ENCODE data around the gene HOMER3.

Gene HOMER3

DNA sequence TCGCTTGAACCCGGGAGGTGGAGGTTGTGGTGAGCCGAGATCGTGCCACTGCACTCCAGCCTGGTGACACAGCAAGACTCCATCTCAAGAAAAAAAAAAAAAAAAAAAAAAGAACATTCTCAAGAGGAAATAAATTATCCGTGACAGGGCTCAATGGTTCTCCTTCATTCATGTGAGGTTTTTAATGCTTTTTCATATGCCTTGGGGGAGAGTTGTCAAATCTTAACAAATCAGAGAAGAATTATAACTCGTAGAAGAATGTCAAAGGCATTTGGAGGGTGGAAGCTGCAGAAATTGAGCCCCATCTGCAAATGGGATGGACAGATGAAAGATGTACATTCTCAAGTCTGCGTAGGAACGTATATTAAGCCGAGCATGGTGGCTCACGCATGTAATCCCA lies 34.9 kb upstream of the HOMER3 start:
- TF ChIP-seq ZNF138 (tag by site-specific recombination; IDR thresholded peaks at IDR 0.05; ENCODE audit: borderline replicate concordance) (no peak), PRDM6 (tag by site-specific recombination; IDR thresholded peaks at IDR 0.05) (0 out of 2 replicates have a peak, but pooled peaks have one; percentile 8)
- Histone ChIP-seq H3K4me1 (ENCODE audit: control insufficient read depth, insufficient read depth, low read length) (peaks cover 5% of the 10 kb centered on the region; the same call in 1 of the 2 replicates), H3K9me3 (ENCODE audit: control insufficient read depth, insufficient read depth, low read depth, low read length) (no peaks in the 10 kb centered on the region), H3K36me3 (ENCODE audit: control insufficient read depth in 2 of 2, insufficient read depth in 1 of 2, low read length in 2 of 2) (no peaks in the 10 kb centered on the region), H3K27ac (ENCODE audit: extremely low read depth, low read depth, low read length) (no peak overlapping the region), H3K4me3 (ENCODE audit: low read depth, low read length) (no peak overlapping the region)
- POLR2A ChIA-PET, result interaction anchor here (0.7 kb wide), 2 partner anchors 20 to 165 kb away, joined by 4 to 5 read pairs; no protein-coding TSS in a partner anchor
- CTCF ChIA-PET, result no interaction called here

- Histone ChIP-seq H3K4me3 (ENCODE audit: low read depth, low read length) (no peak overlapping the region), H3K27ac (ENCODE audit: extremely low read depth, low read depth, low read length) (no peak overlapping the region), H3K4me1 (ENCODE audit: control insufficient read depth, insufficient read depth, low read length) (peaks cover 5% of the 10 kb centered on the region; the same call in 1 of the 2 replicates), H3K9me3 (ENCODE audit: control insufficient read depth, insufficient read depth, low read depth, low read length) (no peaks in the 10 kb centered on the region), H3K36me3 (ENCODE audit: control insufficient read depth in 2 of 2, insufficient read depth in 1 of 2, low read length in 2 of 2) (no peaks in the 10 kb centered on the region)
- POLR2A ChIA-PET, result interaction anchor here (0.7 kb wide), 1 partner anchor 470 kb away, joined by 6 read pairs; no protein-coding TSS in a partner anchor
- CTCF ChIA-PET, result interaction anchor here (0.9 kb wide), 1 partner anchor 12 kb away, joined by 4 read pairs; no protein-coding TSS in a partner anchor
- TF ChIP-seq KLF9 (tag by site-specific recombination; IDR thresholded peaks at IDR 0.05; ENCODE audit: low read depth), result no peak
- TF ChIP-seq HOXD13 (CRISPR knock-in tag; IDR thresholded peaks at IDR 0.05; ENCODE audit: borderline replicate concordance), result no peak
- TF ChIP-seq ZNF23 (tag by site-specific recombination; IDR thresholded peaks at IDR 0.05; ENCODE audit: borderline replicate concordance), result no peak
- TF ChIP-seq ZNF670 (tag by site-specific recombination; IDR thresholded peaks at IDR 0.05; ENCODE audit: low read depth), result no peak
- no peak for TF ChIP-seq REPIN1 (tag by site-specific recombination; IDR thresholded peaks at IDR 0.05; ENCODE audit: low read depth)
- no peak for TF ChIP-seq ZIC2 (tag by site-specific recombination; IDR thresholded peaks at IDR 0.05)
- TF ChIP-seq MYNN (tag by site-specific recombination; IDR thresholded peaks at IDR 0.05; ENCODE audit: borderline replicate concordance), result no peak
- TF ChIP-seq ZNF501 (tag by site-specific recombination; IDR thresholded peaks at IDR 0.05), result no peak
- TF ChIP-seq, protein P1, sequence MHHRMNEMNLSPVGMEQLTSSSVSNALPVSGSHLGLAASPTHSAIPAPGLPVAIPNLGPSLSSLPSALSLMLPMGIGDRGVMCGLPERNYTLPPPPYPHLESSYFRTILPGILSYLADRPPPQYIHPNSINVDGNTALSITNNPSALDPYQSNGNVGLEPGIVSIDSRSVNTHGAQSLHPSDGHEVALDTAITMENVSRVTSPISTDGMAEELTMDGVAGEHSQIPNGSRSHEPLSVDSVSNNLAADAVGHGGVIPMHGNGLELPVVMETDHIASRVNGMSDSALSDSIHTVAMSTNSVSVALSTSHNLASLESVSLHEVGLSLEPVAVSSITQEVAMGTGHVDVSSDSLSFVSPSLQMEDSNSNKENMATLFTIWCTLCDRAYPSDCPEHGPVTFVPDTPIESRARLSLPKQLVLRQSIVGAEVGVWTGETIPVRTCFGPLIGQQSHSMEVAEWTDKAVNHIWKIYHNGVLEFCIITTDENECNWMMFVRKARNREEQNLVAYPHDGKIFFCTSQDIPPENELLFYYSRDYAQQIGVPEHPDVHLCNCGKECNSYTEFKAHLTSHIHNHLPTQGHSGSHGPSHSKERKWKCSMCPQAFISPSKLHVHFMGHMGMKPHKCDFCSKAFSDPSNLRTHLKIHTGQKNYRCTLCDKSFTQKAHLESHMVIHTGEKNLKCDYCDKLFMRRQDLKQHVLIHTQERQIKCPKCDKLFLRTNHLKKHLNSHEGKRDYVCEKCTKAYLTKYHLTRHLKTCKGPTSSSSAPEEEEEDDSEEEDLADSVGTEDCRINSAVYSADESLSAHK (tag by site-specific recombination; IDR thresholded peaks at IDR 0.05), result no peak
- TF ChIP-seq ZSCAN23 (tag by site-specific recombination; IDR thresholded peaks at IDR 0.05), result no peak
- TF ChIP-seq ZNF433 (tag by site-specific recombination; IDR thresholded peaks at IDR 0.05; ENCODE audit: low read depth), result no peak
- no peak for TF ChIP-seq OVOL3 (tag by site-specific recombination; IDR thresholded peaks at IDR 0.05)
- TF ChIP-seq EGR2 (tag by site-specific recombination; IDR thresholded peaks at IDR 0.05; ENCODE audit: low read depth), result no peak
- no peak for TF ChIP-seq ZNF621 (tag by site-specific recombination; IDR thresholded peaks at IDR 0.05)
- TF ChIP-seq KLF10 (tag by site-specific recombination; IDR thresholded peaks at IDR 0.05), result no peak
- no peak for TF ChIP-seq ZNF239 (tag by site-specific recombination; IDR thresholded peaks at IDR 0.05)
- TF ChIP-seq SP2 (tag by site-specific recombination; IDR thresholded peaks at IDR 0.05), result no peak
Observed at GRCh38 chr19:18975011-18975410, 34.0 kb upstream of the HOMER3 start.

DNA sequence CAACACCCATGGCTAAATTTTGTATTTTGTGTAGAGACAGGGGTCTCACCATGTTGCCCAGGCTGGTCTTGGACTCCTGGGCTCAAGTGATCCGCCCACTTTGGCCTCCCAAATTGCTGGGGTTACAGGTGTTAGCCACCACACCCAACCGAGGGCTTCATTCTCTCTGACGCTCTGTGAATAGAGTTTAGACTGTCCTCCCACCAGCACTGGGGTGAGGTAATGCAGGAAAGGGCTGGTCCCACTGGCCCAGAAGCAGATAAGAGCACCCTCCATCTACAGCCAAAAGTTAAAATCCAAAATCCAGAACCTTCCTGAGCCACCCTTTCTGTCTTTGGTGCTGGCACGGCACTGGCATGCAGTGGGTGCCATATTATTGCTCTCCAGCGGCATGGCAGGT lies 31.8 kb upstream of the HOMER3 start:
- Histone ChIP-seq H3K27ac (ENCODE audit: extremely low read depth, low read depth, low read length) (no peak overlapping the region), H3K4me3 (ENCODE audit: low read depth, low read length) (no peak overlapping the region), H3K36me3 (ENCODE audit: control insufficient read depth in 2 of 2, insufficient read depth in 1 of 2, low read length in 2 of 2) (no peaks in the 10 kb centered on the region), H3K4me1 (ENCODE audit: control insufficient read depth, insufficient read depth, low read length) (peaks cover 5% of the 10 kb centered on the region; the same call in 1 of the 2 replicates), H3K9me3 (ENCODE audit: control insufficient read depth, insufficient read depth, low read depth, low read length) (no peaks in the 10 kb centered on the region)
- ChIA-PET POLR2A (interaction anchor here (0.6 kb wide), 2 partner anchors 141 to 385 kb away, joined by 3 to 5 read pairs; partner anchors contain the start of gene UPF1), CTCF (no interaction called here)
- TF ChIP-seq ZNF791 (tag by site-specific recombination; IDR thresholded peaks at IDR 0.05), result no peak
- TF ChIP-seq BCL11B (tag by site-specific recombination; IDR thresholded peaks at IDR 0.05; ENCODE audit: low read depth), result no peak
- TF ChIP-seq GLI4 (tag by site-specific recombination; IDR thresholded peaks at IDR 0.05), result no peak
- no peak for TF ChIP-seq ZFP69B (tag by site-specific recombination; IDR thresholded peaks at IDR 0.05)
- TF ChIP-seq GLIS1 (tag by site-specific recombination; IDR thresholded peaks at IDR 0.05), result no peak
- no peak for TF ChIP-seq ZNF621 (tag by site-specific recombination; IDR thresholded peaks at IDR 0.05)
- no peak for TF ChIP-seq KLF16 (tag by site-specific recombination; IDR thresholded peaks at IDR 0.05)
- no peak for TF ChIP-seq ZNF585B (tag by site-specific recombination; IDR thresholded peaks at IDR 0.05)

All from HEK293 (cell line).